ENCODE results near the gene MEP1A.
"Not testable (repeated sequence)": the region's sequence is repeated elsewhere in the genome, so short reads cannot be mapped to it uniquely, and the experiment has no call there.

Gene MEP1A

GRCh38 chr6:46834257-46834916 is 41.2 kb downstream of the MEP1A start:
- DNase-seq = not testable (repeated sequence)

GRCh38 chr6:46834991-46835390 is 41.8 kb downstream of the MEP1A start:
- not testable (repeated sequence) for DNase-seq

GRCh38 chr6:46838033-46838432 is 44.8 kb downstream of the MEP1A start:
- DNase-seq = no peak

- not testable (repeated sequence) for DNase-seq
Measured at GRCh38 chr6:46842252-46842846, 49.2 kb downstream of the MEP1A start.

GRCh38 chr6:46845126-46845525 is 51.9 kb downstream of the MEP1A start:
- no peak for DNase-seq

GRCh38 chr6:46848684-46849360 is 55.6 kb downstream of the MEP1A start:
- peak; percentile 36 to 63 for DNase-seq

- DNase-seq = no peak
Measured at GRCh38 chr6:46849361-46849690, 56.1 kb downstream of the MEP1A start.

GRCh38 chr6:46850792-46851191 is 57.6 kb downstream of the MEP1A start:
- DNase-seq = no peak

GRCh38 chr6:46851576-46851975 is 58.4 kb downstream of the MEP1A start:
- DNase-seq = not testable (repeated sequence)

GRCh38 chr6:46855966-46856365 is 62.8 kb downstream of the MEP1A start:
- peak in 1 of 2 experiments; percentile 9 for DNase-seq

- no peak for DNase-seq
Measured at GRCh38 chr6:46862381-46862780, 69.2 kb downstream of the MEP1A start.

GRCh38 chr6:46863791-46864190 is 70.6 kb downstream of the MEP1A start:
- DNase-seq = no peak

GRCh38 chr6:46865221-46865620 is 72.0 kb downstream of the MEP1A start:
- DNase-seq = no peak

GRCh38 chr6:46867411-46867810 is 74.2 kb downstream of the MEP1A start:
- no peak for DNase-seq

- no peak for DNase-seq
Measured at GRCh38 chr6:46876126-46876525, 82.9 kb downstream of the MEP1A start.

- no peak for DNase-seq
Measured at GRCh38 chr6:46879003-46879402, 85.8 kb downstream of the MEP1A start.

- DNase-seq = no peak
Measured at GRCh38 chr6:46882645-46883044, 89.5 kb downstream of the MEP1A start.

GRCh38 chr6:46888031-46888430 is 94.8 kb downstream of the MEP1A start:
- no peak for DNase-seq

GRCh38 chr6:46888578-46888977 is 95.4 kb downstream of the MEP1A start:
- no peak for DNase-seq
